ENCODE measurements around the gene ZNF574. TPM values are rescaled to one million over a fixed set of nuclear protein-coding genes. Genes with fewer than 3 reads are reported as not detected.

ZNF574 gene
- total RNA-seq: 12.1 and 13.6 TPM in 2 replicates

GRCh38 chr19:42075616-42076379 lies at the start of gene ZNF574:
ZNF574 (plus strand) TSS chr19:42076166; CDS start chr19:42078607, 2,441 bp downstream.

GRCh38 chr19:42069619-42070351 lies 6.2 kb upstream of the ZNF574 start, which contains the start of gene GRIK5:
GRIK5 (minus strand) TSS chr19:42070206; CDS start chr19:42065770, 4,436 bp downstream.

Other genes starting within 250 kb of the ZNF574 start
- not detected in 2 replicates for gene LYPD4, start 231.5 kb upstream of the ZNF574 start, total RNA-seq
- gene DMRTC2, start 231.1 kb upstream of the ZNF574 start, total RNA-seq: not detected in 2 replicates
- 612 and 811 TPM in 2 replicates for gene RPS19, start 215.9 kb upstream of the ZNF574 start, total RNA-seq
- 0.07 and 0.20 TPM in 2 replicates for gene CD79A, start 198.9 kb upstream of the ZNF574 start, total RNA-seq
- gene ARHGEF1, start 193.0 kb upstream of the ZNF574 start, total RNA-seq: 33.4 and 39.2 TPM in 2 replicates
- 0.07 and 0.10 TPM in 2 replicates for gene ERFL, start 147.7 kb upstream of the ZNF574 start, total RNA-seq
- 184 and 186 TPM in 2 replicates for gene RABAC1, start 116.8 kb upstream of the ZNF574 start, total RNA-seq
- gene ATP1A3, start 81.9 kb upstream of the ZNF574 start, total RNA-seq: 0.13 TPM in 1 of 2 replicates, not detected in the other
- 3.2 and 7.3 TPM in 2 replicates for gene GRIK5, start 6.0 kb upstream of the ZNF574 start, total RNA-seq
- 0.26 and 2.5 TPM in 2 replicates for gene POU2F2, start 56.3 kb downstream of the ZNF574 start, total RNA-seq
- 21.5 and 23.0 TPM in 2 replicates for gene DEDD2, start 141.5 kb downstream of the ZNF574 start, total RNA-seq
- 10.8 and 11.9 TPM in 2 replicates for gene ZNF526, start 144.1 kb downstream of the ZNF574 start, total RNA-seq
- gene GSK3A, start 166.4 kb downstream of the ZNF574 start, total RNA-seq: 31.7 and 33.3 TPM in 2 replicates
- 22.8 and 28.2 TPM in 2 replicates for gene ERF, start 179.0 kb downstream of the ZNF574 start, total RNA-seq
- 37.7 and 62.2 TPM in 2 replicates for gene CIC, start 193.1 kb downstream of the ZNF574 start, total RNA-seq
- 0.20 and 0.23 TPM in 2 replicates for gene PRR19, start 226.0 kb downstream of the ZNF574 start, total RNA-seq
- 9.5 and 14.0 TPM in 2 replicates for gene PAFAH1B3, start 226.5 kb downstream of the ZNF574 start, total RNA-seq
- not detected in 2 replicates for gene TMEM145, start 237.1 kb downstream of the ZNF574 start, total RNA-seq
- gene MEGF8, start 249.5 kb downstream of the ZNF574 start, total RNA-seq: 71.8 and 72.2 TPM in 2 replicates